GM12874 (cell line): ENCODE results near the gene WDR70.

ENCODE experiments used
- CTCF ChIP-seq: IDR thresholded peaks from 2 replicates; pipeline ENCODE4 v1.5.1; 2011; ENCODE audit warnings: low read depth, mild to moderate bottlenecking, control low read depth, low read length, moderate library complexity; ENCODE audit not compliant: insufficient read depth

The WDR70 gene

GRCh38 chr5:37738057-37738691 is 359.1 kb downstream of the WDR70 start:
- no peak for TF ChIP-seq CTCF

GRCh38 chr5:37738865-37739488 is 359.9 kb downstream of the WDR70 start:
- TF ChIP-seq CTCF = no peak

- no peak for TF ChIP-seq CTCF
Measured at GRCh38 chr5:37739817-37740261, 360.7 kb downstream of the WDR70 start.

- no peak for TF ChIP-seq CTCF
Measured at GRCh38 chr5:37740331-37741066, 361.4 kb downstream of the WDR70 start.

GRCh38 chr5:37742111-37742510 is 363.0 kb downstream of the WDR70 start:
- TF ChIP-seq CTCF = no peak

- TF ChIP-seq CTCF = no peak
Measured at GRCh38 chr5:37751227-37751626, 372.1 kb downstream of the WDR70 start.

GRCh38 chr5:37754976-37755375 is 375.9 kb downstream of the WDR70 start:
- no peak for TF ChIP-seq CTCF
